AG20443 (cell line): ENCODE measurements around the gene GSTT4.
"Not testable (repeated sequence)": the region's sequence is repeated elsewhere in the genome, so short reads cannot be mapped to it uniquely, and the experiment has no call there.

Experiments used
- DNase-seq: peaks from one replicate; pipeline ENCODE4 v3.0.0; 2012; ENCODE audit warnings: low spot score, mixed read lengths

Gene GSTT4

GRCh38 chr22:24024354-24024753, 19.1 kb upstream of the GSTT4 start:
- DNase-seq = no peak

GRCh38 chr22:24023204-24023789, 18.0 kb upstream of the GSTT4 start:
- no peak for DNase-seq

GRCh38 chr22:24021304-24021703, 16.1 kb upstream of the GSTT4 start:
- DNase-seq = no peak

GRCh38 chr22:24016156-24016555, 10.9 kb upstream of the GSTT4 start:
- DNase-seq = no peak

- no peak for DNase-seq
Measured at GRCh38 chr22:24011735-24012068, 6.4 kb upstream of the GSTT4 start.

GRCh38 chr22:24010018-24010391, 4.8 kb upstream of the GSTT4 start:
- no peak for DNase-seq

- no peak for DNase-seq
Measured at GRCh38 chr22:24009227-24010017, 4.2 kb upstream of the GSTT4 start.

GRCh38 chr22:24008381-24009226, 3.4 kb upstream of the GSTT4 start:
- DNase-seq = no peak

- no peak for DNase-seq
Measured at GRCh38 chr22:24008022-24008283, 2.7 kb upstream of the GSTT4 start.

GRCh38 chr22:24007253-24008021, 2.2 kb upstream of the GSTT4 start:
- DNase-seq = no peak

GRCh38 chr22:24006914-24007214, 1.6 kb upstream of the GSTT4 start:
- no peak for DNase-seq

GRCh38 chr22:24006207-24006913, 1.1 kb upstream of the GSTT4 start:
- DNase-seq = no peak

GRCh38 chr22:24003887-24004286, 1.4 kb downstream of the GSTT4 start:
- DNase-seq = peak; percentile 11

- no peak for DNase-seq
Measured at GRCh38 chr22:24002851-24003250, 2.4 kb downstream of the GSTT4 start.

- no peak for DNase-seq
Measured at GRCh38 chr22:24002272-24002671, 3.0 kb downstream of the GSTT4 start.

- DNase-seq = peak; percentile 11
Measured at GRCh38 chr22:24001314-24001713, 3.9 kb downstream of the GSTT4 start.

- DNase-seq = not testable (repeated sequence)
Measured at GRCh38 chr22:23999779-24000178, 5.5 kb downstream of the GSTT4 start.

GRCh38 chr22:23997092-23997491, 8.2 kb downstream of the GSTT4 start:
- no peak for DNase-seq

GRCh38 chr22:23993581-23994177, 11.6 kb downstream of the GSTT4 start:
- DNase-seq = not testable (repeated sequence)

GRCh38 chr22:23993080-23993479, 12.2 kb downstream of the GSTT4 start:
- not testable (repeated sequence) for DNase-seq

- not testable (repeated sequence) for DNase-seq
Measured at GRCh38 chr22:23989583-23990244, 15.5 kb downstream of the GSTT4 start.
